RWPE1 (cell line): ENCODE results near the gene ABCA13.

Source experiments
- CTCF ChIA-PET: fragments of 350-600 bp; sonication (Branson Sonifier 250); formaldehyde crosslinking; extraction: SDS; loops from one replicate; lab custom pipeline; 2021; lab: Yijun Ruan, JAX
- POLR2A ChIA-PET: fragments of 400-600 bp; formaldehyde crosslinking; extraction: SDS; loops from one replicate; lab custom pipeline; 2020; ENCODE audit warnings: antibody characterized with exemption; ENCODE audit not compliant: low non-redundant PET; lab: Yijun Ruan, JAX
- DNase-seq: peaks from one replicate; pipeline ENCODE4 v3.0.0; 2012; ENCODE audit warnings: low spot score
- H3K27ac ChIP-seq: fragments of 450-650 bp; 2 replicates; pipeline ENCODE4 v1.5.1; 2017
- TF ChIP-seq, protein P1 (sequence below): fragments of 450-650 bp; conservative IDR thresholded peaks from 2 replicates; pipeline ENCODE4 v1.5.1; 2017; ENCODE audit warnings: low read depth, mild to moderate bottlenecking

The ABCA13 gene

DNA sequence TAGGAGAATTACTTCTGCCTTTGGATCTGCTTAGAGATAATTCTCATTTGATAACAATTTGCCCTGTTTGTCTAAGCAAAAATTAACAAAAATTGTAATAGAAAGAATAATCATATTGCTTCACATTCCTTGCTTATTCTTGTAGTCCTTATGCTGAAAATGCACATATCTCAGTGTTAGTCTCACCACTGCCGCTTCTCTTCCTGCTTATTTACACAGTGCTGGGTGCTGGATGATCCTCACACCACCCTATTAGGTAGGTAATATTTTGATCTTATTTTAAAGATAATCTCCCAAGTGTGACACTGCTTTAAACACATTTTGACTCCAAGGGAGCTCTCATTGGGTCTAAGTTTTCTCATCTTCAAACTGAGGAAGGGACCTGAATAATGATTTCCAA lies 46.0 kb downstream of the ABCA13 start:
- no peak for DNase-seq
- POLR2A ChIA-PET: no interaction called here
- CTCF ChIA-PET: no interaction called here
- TF ChIP-seq, protein P1, sequence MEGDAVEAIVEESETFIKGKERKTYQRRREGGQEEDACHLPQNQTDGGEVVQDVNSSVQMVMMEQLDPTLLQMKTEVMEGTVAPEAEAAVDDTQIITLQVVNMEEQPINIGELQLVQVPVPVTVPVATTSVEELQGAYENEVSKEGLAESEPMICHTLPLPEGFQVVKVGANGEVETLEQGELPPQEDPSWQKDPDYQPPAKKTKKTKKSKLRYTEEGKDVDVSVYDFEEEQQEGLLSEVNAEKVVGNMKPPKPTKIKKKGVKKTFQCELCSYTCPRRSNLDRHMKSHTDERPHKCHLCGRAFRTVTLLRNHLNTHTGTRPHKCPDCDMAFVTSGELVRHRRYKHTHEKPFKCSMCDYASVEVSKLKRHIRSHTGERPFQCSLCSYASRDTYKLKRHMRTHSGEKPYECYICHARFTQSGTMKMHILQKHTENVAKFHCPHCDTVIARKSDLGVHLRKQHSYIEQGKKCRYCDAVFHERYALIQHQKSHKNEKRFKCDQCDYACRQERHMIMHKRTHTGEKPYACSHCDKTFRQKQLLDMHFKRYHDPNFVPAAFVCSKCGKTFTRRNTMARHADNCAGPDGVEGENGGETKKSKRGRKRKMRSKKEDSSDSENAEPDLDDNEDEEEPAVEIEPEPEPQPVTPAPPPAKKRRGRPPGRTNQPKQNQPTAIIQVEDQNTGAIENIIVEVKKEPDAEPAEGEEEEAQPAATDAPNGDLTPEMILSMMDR: no peak
- H3K27ac ChIP-seq: no peak overlapping the region

DNA sequence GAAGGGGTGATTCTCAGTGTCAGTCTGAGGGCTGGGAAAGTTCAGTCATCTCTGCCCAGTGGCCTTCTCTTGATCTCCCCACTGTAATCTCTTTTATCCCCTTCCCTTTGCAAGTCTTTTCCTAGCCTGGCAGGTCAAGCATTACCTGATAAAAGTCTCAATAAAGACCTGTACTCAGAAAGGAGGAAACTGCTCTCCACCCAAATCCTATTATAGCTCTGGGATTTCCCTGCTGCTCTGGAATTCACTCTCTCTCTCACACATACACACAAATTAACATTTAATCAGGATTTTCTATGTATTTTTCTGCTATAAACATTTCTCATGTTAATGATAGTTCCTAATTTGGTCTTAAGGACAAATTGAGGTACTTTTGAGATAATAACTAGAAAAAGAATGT lies 46.5 kb downstream of the ABCA13 start:
- TF ChIP-seq, protein P1: no peak
- ChIA-PET POLR2A (no interaction called here), CTCF (no interaction called here)
- no peak for DNase-seq
- no peak overlapping the region for H3K27ac ChIP-seq

DNA sequence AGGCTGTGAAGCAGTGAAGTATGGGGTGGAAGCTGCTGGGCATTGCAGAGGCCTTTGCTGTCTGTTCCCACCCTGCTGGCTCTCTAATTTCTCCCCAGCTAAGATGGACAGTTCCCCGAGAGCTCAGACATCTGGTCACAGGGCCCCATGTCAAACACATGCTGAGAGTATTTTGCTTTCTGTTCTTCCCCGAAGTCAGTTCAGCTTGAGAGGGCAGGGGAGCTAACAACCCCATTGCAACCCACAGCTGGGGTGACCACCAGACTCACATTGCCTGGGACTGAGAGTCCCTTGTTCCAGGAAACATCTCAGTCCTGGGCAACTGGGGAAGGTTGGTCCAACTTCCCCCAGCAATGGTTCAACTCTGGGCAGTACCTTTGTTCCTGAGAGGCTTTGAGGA lies 52.8 kb downstream of the ABCA13 start:
- DNase-seq: no peak
- CTCF ChIA-PET: no interaction called here
- TF ChIP-seq, protein P1: no peak
- no peak overlapping the region for H3K27ac ChIP-seq
- POLR2A ChIA-PET: no interaction called here

DNA sequence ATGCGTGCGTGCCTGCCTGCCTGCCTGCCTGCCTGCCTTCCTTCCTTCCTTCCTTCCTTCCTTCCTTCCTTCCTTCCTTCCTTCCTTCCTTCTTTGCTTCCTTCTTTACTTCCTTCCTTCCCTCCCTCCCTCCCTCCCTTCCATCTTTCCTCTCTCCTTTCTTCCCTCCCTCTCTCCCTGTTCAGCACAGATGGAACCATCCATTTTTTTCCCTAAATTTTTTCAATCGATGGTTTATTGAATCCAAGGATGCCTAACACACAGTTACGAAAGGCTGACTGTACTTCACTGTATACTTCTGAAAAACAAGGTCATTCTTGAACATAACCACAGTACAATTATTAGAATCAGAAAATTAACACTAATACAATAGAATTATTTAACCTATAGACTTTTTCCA lies 53.8 kb downstream of the ABCA13 start:
- POLR2A ChIA-PET: no interaction called here
- TF ChIP-seq, protein P1: no peak
- no peak overlapping the region for H3K27ac ChIP-seq
- DNase-seq: no peak
- CTCF ChIA-PET: no interaction called here

DNA sequence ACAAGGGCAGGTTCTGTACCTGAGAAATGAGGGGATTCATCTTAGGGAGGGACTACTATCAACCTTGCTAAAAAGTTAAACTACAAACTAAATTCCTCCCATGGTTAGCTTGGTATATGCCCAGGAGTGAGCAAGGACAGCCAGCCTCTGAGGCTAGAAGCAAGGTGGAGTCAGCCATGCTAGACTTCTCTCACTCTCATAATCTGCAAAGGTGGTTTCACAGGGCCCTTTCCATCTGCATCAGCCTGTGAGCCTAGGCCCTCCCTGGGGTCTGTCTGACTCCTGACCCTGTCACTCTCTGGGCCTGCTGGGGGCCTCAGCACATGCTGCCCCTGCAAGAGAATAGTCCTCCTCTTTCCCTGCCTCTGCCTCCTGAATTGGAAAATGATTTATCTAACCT lies 66.1 kb downstream of the ABCA13 start:
- POLR2A ChIA-PET: no interaction called here
- CTCF ChIA-PET: interaction anchor here (0.6 kb wide), 1 partner anchor 593 kb away, joined by 3 read pairs; no protein-coding TSS in a partner anchor
- no peak for DNase-seq
- H3K27ac ChIP-seq: no peak overlapping the region
- TF ChIP-seq, protein P1: no peak

DNA sequence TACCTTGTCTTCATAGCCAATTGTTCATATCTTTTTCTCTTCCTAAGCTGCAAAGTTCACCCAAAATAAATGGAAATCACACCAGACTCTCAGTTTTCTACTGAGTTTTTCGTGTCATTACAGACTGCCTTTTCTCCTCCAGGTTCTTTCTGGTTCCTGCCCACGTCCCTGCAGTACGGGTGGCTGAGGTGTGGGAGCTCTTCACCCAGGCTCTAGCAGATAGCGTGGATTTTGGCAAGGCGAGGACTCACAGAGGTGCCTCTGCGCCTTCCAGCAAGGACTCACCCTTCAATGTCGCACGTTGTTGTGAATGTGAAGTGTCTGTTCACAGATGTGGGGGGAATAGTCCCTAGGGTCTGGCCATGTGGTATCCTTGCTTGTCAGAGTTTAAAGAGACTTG lies 71.6 kb downstream of the ABCA13 start:
- TF ChIP-seq, protein P1: no peak
- DNase-seq: no peak
- POLR2A ChIA-PET: no interaction called here
- CTCF ChIA-PET: interaction anchor here (0.5 to 0.6 kb wide), 2 partner anchors 297 to 1006 kb away, joined by 3 read pairs; no protein-coding TSS in a partner anchor
- no peak overlapping the region for H3K27ac ChIP-seq
